Fibroblast of upper back skin (primary cell): ENCODE results near the gene SPATA12.

ENCODE experiments used
- DNase-seq: peaks from one replicate; pipeline ENCODE4 v3.0.0-alpha.2; 2013

Gene SPATA12

DNA sequence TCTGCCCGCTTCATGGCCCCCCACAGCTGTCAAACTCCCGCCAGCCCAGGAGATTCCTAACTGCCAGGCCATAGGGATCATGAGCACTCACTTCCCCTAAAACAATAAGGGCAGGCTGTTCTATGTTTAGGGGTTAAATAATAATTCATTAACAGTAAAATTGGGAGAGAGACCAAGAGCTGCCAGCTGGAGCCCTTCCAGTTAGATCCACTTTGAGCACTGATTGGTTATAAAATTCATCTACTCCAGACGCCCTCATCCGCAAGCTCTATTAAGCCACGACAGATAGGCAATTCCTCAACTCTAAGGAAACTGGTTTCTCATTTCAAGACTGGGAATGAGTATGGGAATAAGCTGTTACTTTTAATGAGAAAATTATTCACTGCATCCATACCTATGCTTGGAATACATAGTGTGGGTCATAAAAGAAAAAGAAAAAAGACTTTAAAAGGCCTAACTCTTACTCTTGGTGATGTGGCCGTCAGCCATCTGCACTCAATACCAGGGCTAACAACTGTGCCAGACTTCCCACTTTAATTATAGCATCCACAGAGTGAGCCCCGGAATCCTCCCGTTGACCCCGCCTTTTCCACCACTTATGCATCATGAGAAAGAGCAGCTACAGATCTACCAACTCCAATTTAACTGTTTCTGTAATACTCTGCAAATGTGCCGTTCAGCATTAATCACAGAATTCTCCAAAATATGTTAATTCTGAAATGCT lies 60.1 kb downstream of the SPATA12 start:
- DNase-seq = no peak
